Fibroblast of lung (primary cell): ENCODE measurements around the gene FGGY.

ENCODE experiments used
- EZH2 ChIP-seq: IDR thresholded peaks from 2 replicates; pipeline ENCODE4 v1.5.1; 2012; ENCODE audit warnings: low read length, control low read depth, mild to moderate bottlenecking; ENCODE audit errors: missing control alignments
- TF ChIP-seq, protein P1 (sequence below), 2 donors: IDR thresholded peaks in 1 of 2; conservative IDR thresholded peaks in 1 of 2; 1 replicate in 1 of 2; 2 replicates in 1 of 2; pipeline ENCODE4 v1.5.1; 2011 to 2012; ENCODE audit warnings: low read length in 2 of 2, control low read depth in 1 of 2, inconsistent platforms in 1 of 2, low read depth in 1 of 2, mild to moderate bottlenecking in 1 of 2

DNA sequence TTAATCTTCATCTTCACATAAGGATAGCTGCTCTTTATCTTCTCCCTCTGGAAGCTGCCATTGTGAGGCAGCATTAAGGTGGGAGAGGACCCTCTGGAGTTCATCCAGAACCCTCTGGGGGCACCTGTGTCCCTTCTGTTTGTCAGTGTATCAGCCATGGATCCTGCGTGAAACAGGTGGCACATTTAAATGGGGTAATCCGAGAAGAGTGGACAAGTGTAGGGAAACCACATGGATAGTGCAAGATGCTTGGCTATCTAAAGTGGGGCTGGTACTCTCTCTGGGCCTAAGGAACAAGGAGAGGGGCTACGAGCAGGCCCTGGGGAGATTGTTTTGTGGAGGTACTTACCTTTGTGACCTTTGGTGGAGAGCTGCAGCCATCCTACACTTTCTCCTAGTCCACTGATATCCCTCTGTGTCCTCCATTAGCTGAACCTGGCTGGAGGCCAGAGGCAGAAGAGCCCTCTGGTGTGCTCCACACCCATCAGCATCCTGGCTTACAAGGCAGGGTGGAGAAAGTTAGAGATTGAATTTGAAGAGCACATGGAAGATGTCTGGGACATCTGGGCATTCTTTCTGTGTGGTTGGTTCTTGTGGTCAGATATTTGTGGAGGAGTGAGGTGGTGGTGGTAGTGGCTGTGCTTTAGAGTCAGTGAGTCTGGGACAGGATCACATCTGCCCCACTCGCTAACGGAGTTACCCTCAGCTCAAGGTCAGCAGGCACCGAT is 117.7 kb downstream of the FGGY start:
- no peak for TF ChIP-seq EZH2
- TF ChIP-seq, protein P1, sequence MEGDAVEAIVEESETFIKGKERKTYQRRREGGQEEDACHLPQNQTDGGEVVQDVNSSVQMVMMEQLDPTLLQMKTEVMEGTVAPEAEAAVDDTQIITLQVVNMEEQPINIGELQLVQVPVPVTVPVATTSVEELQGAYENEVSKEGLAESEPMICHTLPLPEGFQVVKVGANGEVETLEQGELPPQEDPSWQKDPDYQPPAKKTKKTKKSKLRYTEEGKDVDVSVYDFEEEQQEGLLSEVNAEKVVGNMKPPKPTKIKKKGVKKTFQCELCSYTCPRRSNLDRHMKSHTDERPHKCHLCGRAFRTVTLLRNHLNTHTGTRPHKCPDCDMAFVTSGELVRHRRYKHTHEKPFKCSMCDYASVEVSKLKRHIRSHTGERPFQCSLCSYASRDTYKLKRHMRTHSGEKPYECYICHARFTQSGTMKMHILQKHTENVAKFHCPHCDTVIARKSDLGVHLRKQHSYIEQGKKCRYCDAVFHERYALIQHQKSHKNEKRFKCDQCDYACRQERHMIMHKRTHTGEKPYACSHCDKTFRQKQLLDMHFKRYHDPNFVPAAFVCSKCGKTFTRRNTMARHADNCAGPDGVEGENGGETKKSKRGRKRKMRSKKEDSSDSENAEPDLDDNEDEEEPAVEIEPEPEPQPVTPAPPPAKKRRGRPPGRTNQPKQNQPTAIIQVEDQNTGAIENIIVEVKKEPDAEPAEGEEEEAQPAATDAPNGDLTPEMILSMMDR (conservative IDR thresholded peaks at IDR 0.05 in 1 of 2, IDR thresholded peaks at IDR 0.05 in 1 of 2; ENCODE audit: low read depth in 1 of 2, low read length in 2 of 2): no peak
